ENCODE results near the gene SLC2A8.

- TF ChIP-seq CTCF (IDR thresholded peaks at IDR 0.05) (no peak), EZH2 (IDR thresholded peaks at IDR 0.05; ENCODE audit: borderline replicate concordance, insufficient read depth, low read depth, low read length, poor library complexity, severe bottlenecking) (no peak)
Observed at GRCh38 chr9:127402401-127403090, 5.6 kb downstream of the SLC2A8 start.
